ENCODE results near the gene NPAS3. TPM values are rescaled to one million over a fixed set of nuclear protein-coding genes. Genes with fewer than 3 reads are reported as not detected.

NPAS3 gene
- polyA plus RNA-seq, 2 of the 4 experiments (the other 2 are of a cell fraction), result not detected

DNA sequence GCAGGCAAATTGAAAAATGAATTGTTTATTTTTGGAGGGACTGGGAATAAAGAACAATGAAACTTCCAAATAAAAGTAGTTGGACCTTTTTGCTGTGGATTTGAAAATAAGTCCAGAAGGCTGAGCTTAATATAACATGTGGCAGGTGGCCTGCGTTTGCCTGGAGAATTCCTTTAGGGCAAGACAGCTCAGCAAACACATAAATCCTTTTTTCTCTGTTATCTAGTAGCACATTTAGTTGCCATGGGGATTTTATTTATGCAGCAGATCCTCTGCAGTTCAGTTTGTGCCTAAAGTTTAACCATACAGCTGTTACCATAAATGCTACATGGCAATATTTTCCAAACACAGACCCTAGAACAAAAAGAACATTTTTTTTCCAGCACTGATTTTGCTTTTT, 180.0 kb downstream of the NPAS3 start:
- Histone ChIP-seq H3K9me3 (no peaks in the 10 kb centered on the region), H3K4me1 (no peaks in the 10 kb centered on the region), H3K4me2 (no peak overlapping the region), H3K27ac (no peak overlapping the region), H3K4me3 (no peak overlapping the region)
- ATAC-seq, result no peak
- TF ChIP-seq RNF2 (IDR thresholded peaks at IDR 0.05; ENCODE audit: borderline replicate concordance, low read depth), result no peak
- TF ChIP-seq, protein P1, sequence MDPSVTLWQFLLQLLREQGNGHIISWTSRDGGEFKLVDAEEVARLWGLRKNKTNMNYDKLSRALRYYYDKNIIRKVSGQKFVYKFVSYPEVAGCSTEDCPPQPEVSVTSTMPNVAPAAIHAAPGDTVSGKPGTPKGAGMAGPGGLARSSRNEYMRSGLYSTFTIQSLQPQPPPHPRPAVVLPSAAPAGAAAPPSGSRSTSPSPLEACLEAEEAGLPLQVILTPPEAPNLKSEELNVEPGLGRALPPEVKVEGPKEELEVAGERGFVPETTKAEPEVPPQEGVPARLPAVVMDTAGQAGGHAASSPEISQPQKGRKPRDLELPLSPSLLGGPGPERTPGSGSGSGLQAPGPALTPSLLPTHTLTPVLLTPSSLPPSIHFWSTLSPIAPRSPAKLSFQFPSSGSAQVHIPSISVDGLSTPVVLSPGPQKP (IDR thresholded peaks at IDR 0.05; ENCODE audit: low read depth, low read length), result no peak
- FAIRE-seq, result no peak
- CTCF ChIA-PET, result no interaction called here
- 4% methylated on average over 1 of the region's 1 CpG for WGBS (ENCODE audit: missing lambda C conversion rate)
- DNase-seq (ENCODE audit: low read depth in 1 of 2, low spot score in 1 of 2), result no peak
- POLR2A ChIA-PET, result no interaction called here

DNA sequence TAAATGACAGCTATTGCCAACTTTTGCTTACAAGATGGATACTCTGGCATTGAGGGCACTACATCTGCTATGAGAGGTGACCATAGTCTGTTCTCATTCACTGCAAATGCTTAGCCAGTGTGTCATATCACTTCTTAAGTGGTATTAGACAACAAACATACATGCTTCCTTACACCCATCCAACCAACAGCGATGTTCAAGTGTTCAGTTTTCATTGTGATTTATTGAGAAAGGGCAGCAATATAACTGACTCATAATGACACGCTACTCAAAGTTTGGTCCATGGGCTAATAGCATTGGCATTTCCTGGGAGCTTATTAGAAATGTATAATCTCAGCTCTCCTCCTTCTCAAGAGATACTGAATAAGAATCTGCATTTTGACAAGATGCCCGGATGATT, 181.7 kb downstream of the NPAS3 start:
- POLR2A ChIA-PET, result no interaction called here

DNA sequence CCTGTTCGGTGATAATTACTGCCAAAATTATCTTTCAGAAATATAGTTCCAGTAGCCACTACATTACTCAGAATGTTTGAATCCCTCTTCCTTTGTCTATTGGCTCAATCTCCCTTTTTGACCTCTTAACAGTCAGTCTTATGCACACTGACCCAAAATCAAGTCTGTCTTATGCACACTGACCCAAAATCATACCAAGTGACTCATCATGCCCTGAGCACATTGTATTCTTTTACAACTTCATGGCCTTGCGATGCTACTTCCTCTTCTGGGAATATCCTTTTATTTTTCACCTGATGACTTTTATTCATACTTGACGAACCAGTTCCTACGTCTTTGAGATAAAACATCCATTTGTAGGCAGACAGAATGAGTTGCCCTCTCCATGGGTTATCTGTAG, 182.3 kb downstream of the NPAS3 start:
- Histone ChIP-seq H3K4me3 (no peak overlapping the region), H3K4me2 (no peak overlapping the region), H3K9me3 (no peaks in the 10 kb centered on the region), H3K27ac (no peak overlapping the region), H3K4me1 (no peaks in the 10 kb centered on the region)
- ChIA-PET POLR2A (no interaction called here), CTCF (no interaction called here)
- 30% methylated on average over 4 of the region's 4 CpGs for WGBS (ENCODE audit: missing lambda C conversion rate)
- DNase-seq (ENCODE audit: low read depth in 1 of 2, low spot score in 1 of 2) (no peak), FAIRE-seq (no peak), ATAC-seq (no peak)
- TF ChIP-seq, protein P2, sequence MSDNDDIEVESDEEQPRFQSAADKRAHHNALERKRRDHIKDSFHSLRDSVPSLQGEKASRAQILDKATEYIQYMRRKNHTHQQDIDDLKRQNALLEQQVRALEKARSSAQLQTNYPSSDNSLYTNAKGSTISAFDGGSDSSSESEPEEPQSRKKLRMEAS (IDR thresholded peaks at IDR 0.05), result no peak
- TF ChIP-seq HOXA7 (CRISPR knock-in tag; IDR thresholded peaks at IDR 0.05) (no peak), EP300 (IDR thresholded peaks at IDR 0.05) (no peak), NPAS2 (CRISPR knock-in tag; IDR thresholded peaks at IDR 0.05; ENCODE audit: borderline replicate concordance) (no peak), CBX2 (IDR thresholded peaks at IDR 0.05; ENCODE audit: borderline replicate concordance, low read depth) (no peak), MAZ (IDR thresholded peaks at IDR 0.05; ENCODE audit: borderline replicate concordance, low read depth, low read length) (no peak)
- TF ChIP-seq, protein P3, sequence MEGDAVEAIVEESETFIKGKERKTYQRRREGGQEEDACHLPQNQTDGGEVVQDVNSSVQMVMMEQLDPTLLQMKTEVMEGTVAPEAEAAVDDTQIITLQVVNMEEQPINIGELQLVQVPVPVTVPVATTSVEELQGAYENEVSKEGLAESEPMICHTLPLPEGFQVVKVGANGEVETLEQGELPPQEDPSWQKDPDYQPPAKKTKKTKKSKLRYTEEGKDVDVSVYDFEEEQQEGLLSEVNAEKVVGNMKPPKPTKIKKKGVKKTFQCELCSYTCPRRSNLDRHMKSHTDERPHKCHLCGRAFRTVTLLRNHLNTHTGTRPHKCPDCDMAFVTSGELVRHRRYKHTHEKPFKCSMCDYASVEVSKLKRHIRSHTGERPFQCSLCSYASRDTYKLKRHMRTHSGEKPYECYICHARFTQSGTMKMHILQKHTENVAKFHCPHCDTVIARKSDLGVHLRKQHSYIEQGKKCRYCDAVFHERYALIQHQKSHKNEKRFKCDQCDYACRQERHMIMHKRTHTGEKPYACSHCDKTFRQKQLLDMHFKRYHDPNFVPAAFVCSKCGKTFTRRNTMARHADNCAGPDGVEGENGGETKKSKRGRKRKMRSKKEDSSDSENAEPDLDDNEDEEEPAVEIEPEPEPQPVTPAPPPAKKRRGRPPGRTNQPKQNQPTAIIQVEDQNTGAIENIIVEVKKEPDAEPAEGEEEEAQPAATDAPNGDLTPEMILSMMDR (IDR thresholded peaks at IDR 0.05), result no peak

More for the DNA sequence above, 181.7 kb downstream of the NPAS3 start:
- ATAC-seq (no peak), DNase-seq (ENCODE audit: low read depth in 1 of 2, low spot score in 1 of 2) (no peak), FAIRE-seq (no peak)
- TF ChIP-seq MAFK (IDR thresholded peaks at IDR 0.05; ENCODE audit: partially characterized antibody) (no peak), POLR2AphosphoS2 (conservative IDR thresholded peaks at IDR 0.05; ENCODE audit: low read length) (no peak), FOSB (CRISPR knock-in tag; IDR thresholded peaks at IDR 0.05) (no peak), MYC (IDR thresholded peaks at IDR 0.05; ENCODE audit: borderline replicate concordance, low read length) (no peak), HOXB5 (CRISPR knock-in tag; IDR thresholded peaks at IDR 0.05) (no peak)
- TF ChIP-seq, protein P4, sequence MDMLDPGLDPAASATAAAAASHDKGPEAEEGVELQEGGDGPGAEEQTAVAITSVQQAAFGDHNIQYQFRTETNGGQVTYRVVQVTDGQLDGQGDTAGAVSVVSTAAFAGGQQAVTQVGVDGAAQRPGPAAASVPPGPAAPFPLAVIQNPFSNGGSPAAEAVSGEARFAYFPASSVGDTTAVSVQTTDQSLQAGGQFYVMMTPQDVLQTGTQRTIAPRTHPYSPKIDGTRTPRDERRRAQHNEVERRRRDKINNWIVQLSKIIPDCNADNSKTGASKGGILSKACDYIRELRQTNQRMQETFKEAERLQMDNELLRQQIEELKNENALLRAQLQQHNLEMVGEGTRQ (IDR thresholded peaks at IDR 0.05), result no peak
- TF ChIP-seq, protein P5, sequence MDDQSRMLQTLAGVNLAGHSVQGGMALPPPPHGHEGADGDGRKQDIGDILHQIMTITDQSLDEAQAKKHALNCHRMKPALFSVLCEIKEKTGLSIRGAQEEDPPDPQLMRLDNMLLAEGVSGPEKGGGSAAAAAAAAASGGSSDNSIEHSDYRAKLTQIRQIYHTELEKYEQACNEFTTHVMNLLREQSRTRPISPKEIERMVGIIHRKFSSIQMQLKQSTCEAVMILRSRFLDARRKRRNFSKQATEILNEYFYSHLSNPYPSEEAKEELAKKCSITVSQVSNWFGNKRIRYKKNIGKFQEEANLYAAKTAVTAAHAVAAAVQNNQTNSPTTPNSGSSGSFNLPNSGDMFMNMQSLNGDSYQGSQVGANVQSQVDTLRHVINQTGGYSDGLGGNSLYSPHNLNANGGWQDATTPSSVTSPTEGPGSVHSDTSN (IDR thresholded peaks at IDR 0.05), result no peak
- H3K4me1 ChIP-seq, result no peaks in the 10 kb centered on the region
- H3K4me2 ChIP-seq, result no peak overlapping the region
- no peak overlapping the region for H3K27ac ChIP-seq
- WGBS (ENCODE audit: missing lambda C conversion rate), result 29% methylated on average over 3 of the region's 3 CpGs
- H3K4me3 ChIP-seq, result no peak overlapping the region
- no peaks in the 10 kb centered on the region for H3K9me3 ChIP-seq
- CTCF ChIA-PET, result no interaction called here

Data from A549 (cell line).